ENCODE results near the gene GABBR1.

GABBR1 gene

DNA sequence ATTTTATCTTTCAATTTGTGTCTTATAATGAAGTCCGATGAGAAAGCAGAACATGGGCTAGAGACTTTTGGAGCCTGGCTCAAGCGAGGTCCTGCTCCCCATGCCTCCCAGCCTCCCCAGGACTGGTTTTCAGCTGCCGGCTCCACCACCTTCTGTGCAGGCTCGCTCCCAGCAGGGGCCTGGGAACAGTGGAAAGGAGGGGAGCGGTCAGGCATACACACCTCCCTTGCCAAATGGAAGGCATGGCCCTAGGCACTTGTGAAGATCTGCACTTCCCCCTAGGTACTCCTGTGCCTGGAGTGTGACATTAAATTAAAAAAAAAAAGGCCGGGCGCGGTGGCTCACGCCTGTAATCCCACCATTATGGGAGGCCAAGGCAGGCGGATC is 19.2 kb upstream of the GABBR1 start:
- no peak for DNase-seq

DNA sequence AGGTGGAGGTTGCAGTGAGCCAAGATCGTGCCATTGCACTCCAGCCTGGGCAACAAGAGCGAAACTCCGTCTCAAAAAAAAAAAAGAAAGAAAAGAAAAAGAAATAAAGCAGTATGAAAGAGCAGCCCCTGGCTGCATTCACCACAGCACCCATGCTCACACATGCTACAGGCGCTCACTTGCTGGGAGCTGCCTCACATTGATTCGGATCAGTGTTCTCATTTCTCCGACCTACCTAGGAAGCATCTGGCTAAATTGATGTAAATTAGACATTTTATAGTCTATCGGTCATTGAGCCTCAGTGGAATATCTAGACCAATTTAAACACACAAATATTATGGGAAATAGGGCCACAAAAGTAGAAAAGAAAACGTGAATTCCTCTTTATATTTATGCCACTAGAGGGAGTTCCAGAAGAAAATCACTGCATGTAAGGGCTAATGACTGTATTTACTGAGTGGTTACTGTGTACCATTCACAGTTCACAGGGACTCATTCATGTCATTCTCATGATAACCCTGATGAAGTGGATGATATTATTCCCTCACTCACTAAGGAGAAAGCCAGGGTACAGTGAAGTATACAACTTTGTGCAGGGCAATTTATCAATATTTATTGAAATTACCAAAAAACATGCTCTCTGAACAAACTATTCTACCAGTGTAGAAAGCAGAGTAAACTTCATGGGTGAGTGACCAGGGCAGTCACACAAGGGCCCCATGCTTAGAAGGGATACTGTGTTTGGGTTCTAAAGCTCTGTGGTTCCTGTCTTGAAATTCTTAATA is 18.6 kb upstream of the GABBR1 start:
- no peak for DNase-seq

GRCh38 chr6:29649701-29650673 is 17.0 kb upstream of the GABBR1 start:
- DNase-seq: peak; percentile 99

DNA sequence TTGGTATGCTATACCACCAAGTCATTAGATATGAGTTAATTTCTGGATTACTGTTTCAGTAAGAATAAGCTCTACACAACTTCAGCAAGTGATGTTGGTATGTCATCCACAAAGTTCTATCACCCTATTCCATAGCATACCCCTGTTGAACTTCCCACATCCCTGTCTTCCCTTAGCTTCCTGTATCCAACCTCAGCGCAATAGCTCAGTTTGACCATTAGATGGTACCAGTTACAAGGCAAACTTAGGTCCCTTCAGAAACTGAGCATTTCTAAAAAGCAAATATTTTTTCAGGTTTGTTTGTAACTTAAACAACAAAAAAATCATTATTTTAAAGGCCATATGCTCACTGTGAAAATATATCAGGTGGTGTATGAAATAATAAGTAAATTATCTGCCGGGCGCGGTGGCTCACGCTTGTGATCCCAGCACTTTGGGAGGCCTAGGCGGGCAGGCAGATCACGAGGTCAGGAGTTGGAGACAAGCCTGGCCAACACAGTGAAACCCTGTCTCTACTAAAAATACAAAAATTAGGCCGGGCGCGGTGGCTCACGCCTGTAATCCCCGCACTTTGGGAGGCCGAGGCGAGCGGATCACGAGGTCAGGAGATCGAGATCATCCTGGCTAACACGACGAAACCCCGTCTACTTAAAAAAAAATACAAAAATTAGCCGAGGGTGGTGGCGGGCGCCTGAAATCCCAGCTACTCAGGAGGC is 15.1 kb upstream of the GABBR1 start:
- no peak for DNase-seq

DNA sequence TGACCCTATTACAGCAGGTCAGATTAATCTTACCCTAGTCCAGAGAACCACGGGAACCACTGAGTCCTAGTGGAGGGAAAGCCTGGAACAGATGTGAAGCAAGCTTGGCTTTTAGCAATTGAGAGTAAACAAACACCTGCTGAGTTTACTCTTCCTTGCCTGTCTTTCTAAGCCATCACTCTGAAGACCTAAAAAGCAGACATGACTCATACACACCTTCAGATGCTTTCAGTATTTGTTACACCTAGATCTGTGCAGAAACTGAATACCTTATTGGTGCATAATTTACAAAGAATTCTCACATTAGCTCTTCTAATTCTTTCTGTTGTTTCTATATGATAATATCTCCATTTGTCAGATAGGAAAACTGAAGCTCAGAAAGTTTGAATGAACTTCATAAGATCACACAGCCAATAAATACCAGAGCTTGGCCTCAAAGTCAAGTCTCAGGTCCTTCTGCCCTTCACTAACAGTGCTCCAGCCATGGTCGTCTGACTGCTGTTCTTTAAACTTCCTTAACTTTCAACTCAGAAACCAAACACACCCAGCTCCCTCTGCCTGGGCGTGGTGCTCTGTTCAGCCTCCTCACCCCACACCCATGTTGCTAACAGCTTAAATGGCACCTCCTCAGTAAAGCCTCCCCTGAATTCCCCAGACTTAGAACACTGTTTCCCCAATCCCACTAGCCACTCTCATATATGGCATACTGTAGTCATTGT is 8.6 kb upstream of the GABBR1 start:
- no peak for DNase-seq

GRCh38 chr6:29637247-29637646 is 4.3 kb upstream of the GABBR1 start:
- DNase-seq: no peak

GRCh38 chr6:29633534-29633905 is 537 bp upstream of the GABBR1 start:
- DNase-seq: no peak

GRCh38 chr6:29631860-29632731 is 887 bp downstream of the GABBR1 start:
- DNase-seq: peak; percentile 65

DNA sequence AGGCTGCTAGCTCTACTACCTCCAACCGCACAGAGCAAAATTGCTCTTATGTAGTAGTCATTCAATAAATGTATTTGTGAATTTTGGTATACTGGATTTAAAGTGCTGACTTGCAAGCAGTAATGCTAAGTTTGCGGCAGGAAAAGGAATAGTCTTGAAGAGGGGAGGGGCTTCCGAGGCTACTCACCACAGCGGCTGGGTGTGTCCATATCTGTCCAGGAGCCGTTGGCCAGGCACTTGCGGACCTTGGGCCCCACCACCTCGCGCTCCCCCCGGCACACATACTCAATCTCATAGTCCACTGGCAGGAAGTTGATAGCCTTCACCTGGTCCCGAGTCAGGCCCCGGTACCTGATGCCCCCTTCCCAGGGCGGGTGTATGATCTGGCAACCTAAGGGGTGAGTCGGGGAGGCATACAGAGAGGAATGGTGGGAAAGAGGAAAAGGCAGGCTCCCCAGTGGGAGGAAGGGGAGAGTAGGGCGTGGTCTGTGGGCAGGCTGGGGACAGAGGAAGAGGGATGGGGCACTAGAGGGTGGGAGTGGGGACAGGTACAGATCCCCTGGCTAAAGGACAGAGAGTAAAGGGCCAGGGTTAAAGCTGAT is 1.7 kb downstream of the GABBR1 start:
- DNase-seq: no peak

DNA sequence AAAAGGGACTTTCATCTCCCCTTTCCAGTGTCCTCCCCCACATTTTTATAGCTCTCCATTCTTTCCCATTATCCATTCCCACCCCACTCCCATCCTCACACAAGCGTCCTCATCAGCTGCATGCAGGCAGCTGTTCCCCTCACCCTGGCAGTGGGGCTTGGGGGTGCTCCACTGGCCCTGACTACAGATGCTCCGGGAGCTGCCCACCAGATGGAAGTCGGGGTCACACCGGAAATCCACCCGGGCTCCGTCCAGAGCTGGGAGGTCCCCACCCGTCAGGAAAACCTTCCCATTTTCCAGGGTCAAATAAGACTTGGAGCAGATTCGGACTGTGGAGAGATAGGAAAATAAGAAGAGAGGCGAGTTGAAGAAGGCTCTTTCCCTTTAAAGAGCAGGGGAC is 2.7 kb downstream of the GABBR1 start:
- DNase-seq: no peak

- DNase-seq: no peak
Measured at GRCh38 chr6:29629571-29629970, 3.4 kb downstream of the GABBR1 start.

DNA sequence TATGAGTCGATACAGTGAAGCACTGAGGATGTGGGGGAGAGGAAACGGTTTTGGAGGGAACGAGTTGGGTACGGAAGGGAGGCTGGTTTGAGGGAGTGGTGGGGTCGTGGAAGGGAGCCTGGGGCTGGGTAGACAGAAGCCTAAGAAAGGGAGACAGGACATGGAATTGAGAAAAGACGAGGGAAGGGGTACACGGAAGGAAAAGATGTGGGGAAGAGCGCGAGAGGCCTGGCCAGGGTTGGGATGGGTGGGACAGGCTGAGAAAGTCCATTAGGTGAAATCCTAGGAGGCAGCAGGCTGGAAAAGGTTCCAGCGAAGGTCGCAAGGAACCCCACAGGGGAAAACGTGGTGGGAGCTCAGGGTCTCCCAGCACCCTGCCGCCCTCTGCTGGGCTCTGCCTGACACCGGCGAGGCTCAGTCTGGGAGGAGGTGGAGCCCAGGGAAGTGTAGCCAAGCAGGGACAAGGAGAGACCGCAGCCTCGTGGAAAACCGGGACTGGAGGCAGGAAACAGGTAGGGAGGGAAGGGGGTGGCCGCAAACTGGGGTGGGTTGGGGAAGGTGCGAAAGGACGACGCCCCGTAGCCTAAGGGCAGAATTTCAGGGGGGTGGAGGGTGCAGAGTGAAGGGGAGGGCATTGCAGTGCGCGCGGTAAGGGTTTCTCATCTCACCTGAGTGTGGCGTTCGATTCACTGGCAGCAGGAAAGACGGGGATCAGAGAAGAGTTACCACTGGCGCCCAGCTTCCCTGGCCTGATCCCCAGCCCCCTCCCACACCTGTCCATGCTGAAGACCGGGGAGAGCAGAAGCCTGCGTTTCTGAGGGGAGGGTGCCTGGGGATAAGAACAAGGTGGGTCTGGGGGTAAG is 4.3 kb downstream of the GABBR1 start:
- DNase-seq: peak; percentile 36

- DNase-seq: peak; percentile 53
Measured at GRCh38 chr6:29627755-29628418, 5.1 kb downstream of the GABBR1 start.

DNA sequence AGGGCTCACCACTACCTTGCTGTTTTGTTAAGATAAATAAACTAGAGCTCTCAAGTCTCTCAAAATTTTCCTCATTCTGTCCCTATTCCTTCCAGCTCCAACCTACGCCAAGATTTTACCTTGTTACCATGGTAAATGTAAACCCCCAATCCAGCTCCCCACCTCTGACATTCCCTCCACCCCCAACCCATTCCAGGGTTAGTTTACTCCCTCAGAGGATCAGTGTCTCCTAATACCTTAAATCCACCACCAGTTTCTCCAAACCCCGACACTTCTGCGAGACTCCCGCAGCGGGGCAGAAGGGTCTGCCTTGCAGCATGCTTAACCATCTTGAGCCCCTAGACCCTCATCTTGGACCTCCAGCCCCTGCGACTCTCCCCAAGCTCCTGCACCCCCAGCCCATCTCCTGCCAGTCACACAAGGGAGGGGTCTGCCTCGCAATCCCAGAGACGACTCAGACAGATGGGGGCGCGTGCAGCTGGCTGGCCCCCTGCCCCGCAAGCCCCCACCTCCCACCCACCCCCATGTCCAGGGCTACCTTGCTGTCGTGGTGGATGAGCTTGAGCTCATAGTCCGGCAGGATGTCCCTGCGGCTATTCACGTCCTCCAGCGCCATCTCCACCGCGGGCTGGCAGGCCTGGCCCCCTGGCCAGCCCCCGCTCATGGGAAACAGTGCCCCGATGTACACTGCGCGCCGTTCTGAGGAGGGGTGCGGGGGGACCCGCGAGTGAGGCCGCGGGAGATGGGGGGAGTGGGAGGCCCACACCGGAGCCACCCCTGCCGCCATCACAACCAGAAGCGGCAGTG is 5.8 kb downstream of the GABBR1 start:
- no peak for DNase-seq

GRCh38 chr6:29625337-29625930 is 7.5 kb downstream of the GABBR1 start:
- DNase-seq: no peak

GRCh38 chr6:29624520-29624961 is 8.4 kb downstream of the GABBR1 start:
- DNase-seq: no peak

DNA sequence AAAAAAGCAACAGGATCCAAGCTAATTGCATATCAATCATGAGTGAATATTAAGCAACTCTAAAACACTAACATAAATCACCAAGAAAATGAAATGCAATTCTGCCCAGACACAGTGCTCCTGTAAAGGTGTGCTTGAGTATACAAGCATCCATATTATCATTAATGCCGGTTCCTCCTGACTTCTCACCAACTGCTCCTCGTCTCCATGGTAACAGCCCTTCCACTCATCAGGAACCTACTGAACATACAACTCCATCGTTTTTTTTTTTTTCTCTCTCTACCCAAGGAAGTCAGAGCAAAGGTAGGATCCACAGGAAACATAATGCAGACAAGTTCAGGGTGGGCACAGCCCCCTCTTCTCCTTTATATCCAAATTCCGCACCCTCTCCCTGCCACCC is 12.4 kb downstream of the GABBR1 start:
- DNase-seq: no peak

GRCh38 chr6:29619578-29620160 is 13.3 kb downstream of the GABBR1 start:
- DNase-seq: no peak
